Measurements from ENCODE around the gene ACTR2.
"Not testable (repeated sequence)": the region's sequence is repeated elsewhere in the genome, so short reads cannot be mapped to it uniquely, and the experiment has no call there.

The ACTR2 gene

GRCh38 chr2:65231121-65231520 lies 3.5 kb downstream of the ACTR2 start:
- DNase-seq, result no peak

- DNase-seq, result peak; percentile 40
Measured at GRCh38 chr2:65231892-65232477, 4.4 kb downstream of the ACTR2 start.

GRCh38 chr2:65232636-65233035 lies 5.0 kb downstream of the ACTR2 start:
- no peak for DNase-seq

GRCh38 chr2:65240657-65241056 lies 13.0 kb downstream of the ACTR2 start:
- DNase-seq, result no peak

GRCh38 chr2:65244452-65244851 lies 16.8 kb downstream of the ACTR2 start:
- not testable (repeated sequence) for DNase-seq

GRCh38 chr2:65252640-65253039 lies 25.0 kb downstream of the ACTR2 start:
- DNase-seq, result no peak

- no peak for DNase-seq
Measured at GRCh38 chr2:65255356-65255755, 27.7 kb downstream of the ACTR2 start.

- no peak for DNase-seq
Measured at GRCh38 chr2:65256054-65256453, 28.4 kb downstream of the ACTR2 start.

- not testable (repeated sequence) for DNase-seq
Measured at GRCh38 chr2:65257866-65258265, 30.2 kb downstream of the ACTR2 start.

GRCh38 chr2:65261676-65262075 lies 34.0 kb downstream of the ACTR2 start:
- DNase-seq, result no peak

- DNase-seq, result no peak
Measured at GRCh38 chr2:65263262-65263661, 35.6 kb downstream of the ACTR2 start.

GRCh38 chr2:65263986-65264385 lies 36.4 kb downstream of the ACTR2 start:
- no peak for DNase-seq

- DNase-seq, result no peak
Measured at GRCh38 chr2:65264821-65265670, 37.4 kb downstream of the ACTR2 start.

- no peak for DNase-seq
Measured at GRCh38 chr2:65265671-65266045, 38.0 kb downstream of the ACTR2 start.

- DNase-seq, result no peak
Measured at GRCh38 chr2:65267008-65267407, 39.4 kb downstream of the ACTR2 start.

- no peak for DNase-seq
Measured at GRCh38 chr2:65268957-65269356, 41.3 kb downstream of the ACTR2 start.

- no peak for DNase-seq
Measured at GRCh38 chr2:65273344-65273743, 45.7 kb downstream of the ACTR2 start.

- no peak for DNase-seq
Measured at GRCh38 chr2:65275141-65275915, 47.7 kb downstream of the ACTR2 start.

GRCh38 chr2:65276609-65277008 lies 49.0 kb downstream of the ACTR2 start:
- no peak for DNase-seq

GRCh38 chr2:65277118-65277517 lies 49.5 kb downstream of the ACTR2 start:
- DNase-seq, result no peak

GRCh38 chr2:65277791-65278483 lies 50.3 kb downstream of the ACTR2 start:
- no peak for DNase-seq

- no peak for DNase-seq
Measured at GRCh38 chr2:65278531-65278981, 50.9 kb downstream of the ACTR2 start.

GRCh38 chr2:65279756-65280155 lies 52.1 kb downstream of the ACTR2 start:
- DNase-seq, result no peak
